GM23248 (cell line): ENCODE measurements around the gene MARCO. TPM values are rescaled to one million over a fixed set of nuclear protein-coding genes. Genes with fewer than 3 reads are reported as not detected.

Source experiments
- DNase-seq: peaks from one replicate; pipeline ENCODE4 v3.0.0-alpha.2; 2015
- H2AFZ ChIP-seq: fragments of 200-600 bp; sonication (generic); 2 replicates; pipeline ENCODE4 v1.6.1; 2016; ENCODE audit warnings: antibody characterized with exemption
- H3F3A ChIP-seq: fragments of 200-600 bp; sonication (generic); 2 replicates; pipeline ENCODE4 v1.6.1; 2016; ENCODE audit warnings: mild to moderate bottlenecking, antibody characterized with exemption, mixed run types; ENCODE audit not compliant: insufficient read depth
- H3K27ac ChIP-seq: fragments of 200-600 bp; sonication (generic); 2 replicates; pipeline ENCODE4 v1.5.1; 2016; ENCODE audit warnings: mild to moderate bottlenecking
- H3K27me3 ChIP-seq: fragments of 200-600 bp; sonication (generic); replicated peaks from 2 replicates; pipeline ENCODE4 v1.6.1; 2016; ENCODE audit warnings: mild to moderate bottlenecking; ENCODE audit not compliant: insufficient read depth
- H3K36me3 ChIP-seq: fragments of 200-600 bp; sonication (generic); 2 replicates; pipeline ENCODE4 v1.6.1; 2016; ENCODE audit warnings: low read depth, mild to moderate bottlenecking
- H3K4me1 ChIP-seq: fragments of 200-600 bp; sonication (generic); 2 replicates; pipeline ENCODE4 v1.6.1; 2016; ENCODE audit warnings: mild to moderate bottlenecking; ENCODE audit not compliant: insufficient read depth
- H3K4me2 ChIP-seq: fragments of 200-600 bp; sonication (generic); one replicate; pipeline ENCODE4 v1.6.1; 2016; ENCODE audit warnings: mild to moderate bottlenecking; ENCODE audit not compliant: unreplicated experiment
- H3K4me3 ChIP-seq: fragments of 200-600 bp; sonication (generic); 2 replicates; pipeline ENCODE4 v1.5.1; 2016; ENCODE audit warnings: mild to moderate bottlenecking
- H3K79me2 ChIP-seq: fragments of 200-600 bp; sonication (generic); 2 replicates; pipeline ENCODE4 v1.6.1; 2016; ENCODE audit warnings: mild to moderate bottlenecking; ENCODE audit not compliant: insufficient read depth
- H3K9ac ChIP-seq: fragments of 200-600 bp; sonication (generic); 2 replicates; pipeline ENCODE4 v1.6.1; 2016; ENCODE audit warnings: mild to moderate bottlenecking
- H3K9me2 ChIP-seq: fragments of 200-600 bp; sonication (generic); 2 replicates; pipeline ENCODE4 v1.6.1; 2016; ENCODE audit warnings: mixed run types, mild to moderate bottlenecking, moderate library complexity; ENCODE audit not compliant: insufficient read depth
- H3K9me3 ChIP-seq: fragments of 200-600 bp; sonication (generic); one replicate; pipeline ENCODE4 v1.6.1; 2017; ENCODE audit warnings: low read depth
- H4K20me1 ChIP-seq: fragments of 200-600 bp; sonication (generic); 2 replicates; pipeline ENCODE4 v1.6.0; 2016; ENCODE audit not compliant: insufficient read depth
- EZH2 ChIP-seq: fragments of 200-600 bp; sonication (generic); IDR thresholded peaks from 2 replicates; pipeline ENCODE4 v1.6.1; 2018; ENCODE audit warnings: antibody characterized with exemption, mild to moderate bottlenecking; ENCODE audit not compliant: insufficient read depth, poor library complexity, severe bottlenecking
- EZH2phosphoT487 ChIP-seq: fragments of 200-600 bp; sonication (generic); IDR thresholded peaks from 2 replicates; pipeline ENCODE4 v1.6.1; 2018; ENCODE audit warnings: antibody characterized with exemption, moderate library complexity, mild to moderate bottlenecking, low read depth; ENCODE audit not compliant: insufficient read depth
- WGBS, 2 experiments: methylation state at CpG; one replicate each; pipeline ENCODE4 v1.1.6; 2015 to 2017; ENCODE audit warnings: low lambda C conversion rate in 2 of 2, low coverage in 1 of 2; ENCODE audit errors: missing lambda C conversion rate in 2 of 2; 5-methylcytosine and 5-hydroxymethylcytosine counted together
- in situ Hi-C: fragments of 300-500 bp; cut with MboI; formaldehyde crosslinking; loops from 2 replicates; pipeline ENCODE4 v1.15.0; 2020
- polyA plus RNA-seq: library from polyadenylated mRNA; unstranded; fragments of >200 nt; fragmentation: Nextera tagmentation; extraction: Ambion mirVana; gene quantifications from 2 replicates; pipeline ENCODE4 v1.2.1, GENCODE V29; 2016
- total RNA-seq: library from RNA; depleted of rRNA; stranded (reverse); fragments of >200 nt; shearing (Covaris generic); gene quantifications from 2 replicates; pipeline ENCODE4 v1.2.3, GENCODE V29; 2014

MARCO gene
- total and polyA plus RNA-seq, 2 experiments from 2014 or later, result not detected

- in situ Hi-C loops, result no loop called here
- no peaks in the 10 kb centered on the region for H3K79me2 ChIP-seq
- no peak overlapping the region for H3K27ac ChIP-seq
- TF ChIP-seq EZH2, result no peak
- no peak for TF ChIP-seq EZH2phosphoT487
- no peak overlapping the region for H3K9ac ChIP-seq
- peaks cover 7% of the 10 kb centered on the region; the same call in 1 of the 2 replicates for H3K4me1 ChIP-seq
- H4K20me1 ChIP-seq, result no peaks in the 10 kb centered on the region
- H2AFZ ChIP-seq, result no peak overlapping the region
- no peaks in the 10 kb centered on the region for H3K36me3 ChIP-seq
- no peak overlapping the region for H3K4me2 ChIP-seq
- H3F3A ChIP-seq, result no peaks in the 10 kb centered on the region
- 50 to 60% methylated on average over 4 of the region's 4 CpGs for WGBS, 2 experiments
- H3K27me3 ChIP-seq, result peaks cover 32% of the 10 kb centered on the region
- no peak overlapping the region for H3K4me3 ChIP-seq
- DNase-seq, result no peak
- no peaks in the 10 kb centered on the region for H3K9me3 ChIP-seq
- no peaks in the 10 kb centered on the region for H3K9me2 ChIP-seq
Observed at GRCh38 chr2:118909191-118909590, 32.8 kb upstream of the MARCO start.

DNA sequence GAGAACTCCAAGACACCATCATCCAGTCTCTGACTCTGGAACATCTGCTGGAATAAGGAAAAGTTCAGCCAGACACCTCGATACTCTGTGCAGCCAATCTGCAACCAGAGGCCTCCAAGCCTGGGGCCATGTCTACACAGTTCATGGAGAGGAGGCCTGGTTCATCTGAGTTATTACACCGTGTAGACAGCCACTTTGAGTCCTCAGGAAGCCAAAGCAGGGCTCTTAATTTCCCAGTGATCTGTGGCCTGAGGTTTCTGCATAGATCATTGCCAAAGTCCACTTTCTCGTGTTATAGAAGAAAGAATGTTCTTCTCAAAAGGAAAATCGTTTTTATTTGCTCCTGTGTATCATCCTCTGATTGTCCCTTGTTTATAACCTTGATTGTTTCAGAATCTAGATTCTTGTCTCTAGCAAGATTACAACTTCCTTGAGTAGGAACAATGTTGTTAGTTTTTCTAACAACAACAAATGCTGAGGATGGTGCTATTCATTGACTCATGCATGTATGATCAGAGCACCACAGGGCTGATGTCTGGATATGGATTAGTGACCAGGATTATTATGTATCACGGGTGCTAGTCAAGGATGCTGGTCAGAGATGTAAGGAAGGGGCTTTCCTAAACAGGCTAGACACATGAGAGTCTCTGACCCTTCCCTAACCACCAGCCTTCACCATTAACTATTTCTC lies 30.7 kb upstream of the MARCO start:
- no peak overlapping the region for H3K9ac ChIP-seq
- no peaks in the 10 kb centered on the region for H3F3A ChIP-seq
- H3K9me2 ChIP-seq, result no peaks in the 10 kb centered on the region
- WGBS, 2 experiments, result 17 to 18% methylated on average over 5 of the region's 5 CpGs
- H3K36me3 ChIP-seq, result no peaks in the 10 kb centered on the region
- H3K4me1 ChIP-seq, result peaks cover 9% of the 10 kb centered on the region; the same call in 1 of the 2 replicates
- in situ Hi-C loops, result no loop called here
- TF ChIP-seq EZH2phosphoT487, result no peak
- TF ChIP-seq EZH2, result no peak
- H3K9me3 ChIP-seq, result no peaks in the 10 kb centered on the region
- DNase-seq, result no peak
- no peak overlapping the region for H3K4me3 ChIP-seq
- H3K27me3 ChIP-seq, result peaks cover 29% of the 10 kb centered on the region
- H3K79me2 ChIP-seq, result no peaks in the 10 kb centered on the region
- no peak overlapping the region for H3K4me2 ChIP-seq
- no peak overlapping the region for H2AFZ ChIP-seq
- no peaks in the 10 kb centered on the region for H4K20me1 ChIP-seq
- no peak overlapping the region for H3K27ac ChIP-seq

DNA sequence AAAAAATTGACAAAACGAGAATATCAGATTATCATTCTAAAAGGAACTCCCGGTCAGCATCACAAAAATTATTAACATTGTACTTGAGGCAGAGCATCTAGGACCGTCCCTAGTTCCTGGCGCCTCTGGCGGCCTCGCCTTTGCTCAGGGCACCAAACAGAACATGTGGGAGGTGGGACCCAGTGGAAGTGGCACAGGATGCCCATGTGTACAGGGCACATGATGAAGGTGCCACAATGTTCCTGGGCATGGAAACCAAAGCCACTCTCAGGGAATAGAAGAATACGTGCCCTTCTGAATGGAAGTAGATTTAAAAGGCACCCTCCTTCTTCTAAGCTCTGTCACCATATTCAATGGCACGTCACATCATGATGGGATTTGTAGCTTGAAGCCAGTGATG lies 30.1 kb upstream of the MARCO start:
- no peak for DNase-seq
- Histone ChIP-seq H3K4me2 (no peak overlapping the region), H3K4me3 (no peak overlapping the region), H3K79me2 (no peaks in the 10 kb centered on the region), H3K9me2 (no peaks in the 10 kb centered on the region), H3K9ac (no peak overlapping the region), H3F3A (no peaks in the 10 kb centered on the region), H4K20me1 (no peaks in the 10 kb centered on the region), H3K9me3 (no peaks in the 10 kb centered on the region), H3K4me1 (peaks cover 9% of the 10 kb centered on the region; the same call in 1 of the 2 replicates), H3K36me3 (no peaks in the 10 kb centered on the region), H3K27ac (no peak overlapping the region), H2AFZ (no peak overlapping the region), H3K27me3 (peaks cover 25% of the 10 kb centered on the region)
- TF ChIP-seq EZH2phosphoT487 (no peak), EZH2 (no peak)
- 65 to 67% methylated on average over 8 of the region's 8 CpGs for WGBS, 2 experiments
- in situ Hi-C loops, result no loop called here

GRCh38 chr2:118913131-118913802 lies 28.7 kb upstream of the MARCO start:
- H3K9me3 ChIP-seq, result no peaks in the 10 kb centered on the region
- no peak overlapping the region for H3K9ac ChIP-seq
- H3K27me3 ChIP-seq, result peaks cover 20% of the 10 kb centered on the region
- no peak overlapping the region for H3K4me3 ChIP-seq
- H3K36me3 ChIP-seq, result no peaks in the 10 kb centered on the region
- in situ Hi-C loops, result no loop called here
- H3K9me2 ChIP-seq, result no peaks in the 10 kb centered on the region
- H3K79me2 ChIP-seq, result no peaks in the 10 kb centered on the region
- H3K27ac ChIP-seq, result no peak overlapping the region
- 50 to 52% methylated on average over 3 of the region's 3 CpGs for WGBS, 2 experiments
- H3K4me1 ChIP-seq, result peaks cover 9% of the 10 kb centered on the region; the same call in 1 of the 2 replicates
- TF ChIP-seq EZH2 (no peak), EZH2phosphoT487 (no peak)
- H4K20me1 ChIP-seq, result no peaks in the 10 kb centered on the region
- no peaks in the 10 kb centered on the region for H3F3A ChIP-seq
- H3K4me2 ChIP-seq, result no peak overlapping the region
- peak; percentile 18 for DNase-seq
- H2AFZ ChIP-seq, result no peak overlapping the region
